ENCODE data around the gene CAD. TPM values are rescaled to one million over a fixed set of nuclear protein-coding genes. Genes with fewer than 3 reads are reported as not detected.
A peak's percentile ranks its signal among the peaks of the same experiment; 100 is the strongest.

CAD gene
- total and polyA plus RNA-seq, 10 donors, result 10.9 to 38.8 (median 25.0) TPM

DNA sequence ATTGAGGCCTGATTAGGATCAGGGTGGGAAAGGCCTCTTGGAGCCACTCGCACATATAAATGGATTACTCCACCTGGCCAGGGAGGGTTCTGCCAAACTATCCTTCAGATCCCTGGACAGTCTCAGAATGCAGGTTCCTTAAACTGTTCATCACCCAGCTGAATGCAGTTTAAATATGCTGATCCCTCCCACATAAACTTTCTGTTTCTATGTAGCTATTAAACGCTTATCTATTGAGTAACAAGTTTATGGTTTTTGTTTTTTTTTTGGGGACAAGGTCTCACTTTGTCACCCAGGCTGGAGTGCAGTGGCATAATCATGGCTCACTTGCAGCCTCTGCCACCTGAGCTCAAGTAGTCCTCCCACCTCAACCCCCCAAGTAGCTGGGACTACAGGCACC, 1.9 kb downstream of the CAD start:
- Histone ChIP-seq H3K9me3 (no peaks in the 10 kb centered on the region), H3K27ac (no peak overlapping the region), H3K4me3 (no peak overlapping the region), H3K36me3 (peaks cover 2 to 75% (median 28%) of the 10 kb centered on the region in 6 donors), H3K4me1 (peaks cover 11 to 33% (median 28%) of the 10 kb centered on the region in 6 donors), H3K27me3 (replicated peaks in 1 of 7) (no peaks in the 10 kb centered on the region)
- WGBS, 5 donors, result 71 to 83% (median 78%) methylated on average over 2 of the region's 2 CpGs
- DNase-seq, result no peak
- intact Hi-C loops (cut with DNase I; ENCODE audit: low total_unique reads), result no loop called here
- no peak for TF ChIP-seq POLR2A (IDR thresholded peaks at IDR 0.05)
- TF ChIP-seq POLR2AphosphoS5 (IDR thresholded peaks at IDR 0.05), result no peak
- TF ChIP-seq, protein P1, sequence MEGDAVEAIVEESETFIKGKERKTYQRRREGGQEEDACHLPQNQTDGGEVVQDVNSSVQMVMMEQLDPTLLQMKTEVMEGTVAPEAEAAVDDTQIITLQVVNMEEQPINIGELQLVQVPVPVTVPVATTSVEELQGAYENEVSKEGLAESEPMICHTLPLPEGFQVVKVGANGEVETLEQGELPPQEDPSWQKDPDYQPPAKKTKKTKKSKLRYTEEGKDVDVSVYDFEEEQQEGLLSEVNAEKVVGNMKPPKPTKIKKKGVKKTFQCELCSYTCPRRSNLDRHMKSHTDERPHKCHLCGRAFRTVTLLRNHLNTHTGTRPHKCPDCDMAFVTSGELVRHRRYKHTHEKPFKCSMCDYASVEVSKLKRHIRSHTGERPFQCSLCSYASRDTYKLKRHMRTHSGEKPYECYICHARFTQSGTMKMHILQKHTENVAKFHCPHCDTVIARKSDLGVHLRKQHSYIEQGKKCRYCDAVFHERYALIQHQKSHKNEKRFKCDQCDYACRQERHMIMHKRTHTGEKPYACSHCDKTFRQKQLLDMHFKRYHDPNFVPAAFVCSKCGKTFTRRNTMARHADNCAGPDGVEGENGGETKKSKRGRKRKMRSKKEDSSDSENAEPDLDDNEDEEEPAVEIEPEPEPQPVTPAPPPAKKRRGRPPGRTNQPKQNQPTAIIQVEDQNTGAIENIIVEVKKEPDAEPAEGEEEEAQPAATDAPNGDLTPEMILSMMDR (IDR thresholded peaks at IDR 0.05 in 8 of 11, conservative IDR thresholded peaks at IDR 0.05 in 3 of 11), result no peak

DNA sequence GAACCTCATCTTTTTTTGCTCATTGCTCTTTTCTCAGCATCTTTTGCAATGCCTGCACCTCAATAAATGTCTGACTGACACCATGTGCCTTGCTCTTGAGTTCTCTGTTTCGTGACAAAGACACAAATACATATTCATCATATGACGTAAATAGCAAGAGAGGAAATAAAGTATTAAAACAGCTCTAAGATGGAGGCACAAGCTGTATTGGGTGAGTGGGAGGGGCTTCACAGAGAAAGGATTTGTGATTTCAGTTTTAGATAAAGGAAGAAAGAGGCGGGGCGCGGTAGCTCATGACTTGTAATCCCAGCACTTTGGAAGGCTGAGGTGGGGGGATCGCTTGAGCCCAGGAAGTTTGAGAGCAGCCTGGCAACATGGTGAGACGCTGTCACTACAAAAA, 2.9 kb downstream of the CAD start:
- WGBS, 5 donors, result 92 to 97% (median 96%) methylated on average over 7 of the region's 7 CpGs
- no peak overlapping the region for H3K4me3 ChIP-seq
- intact Hi-C loops (cut with DNase I; ENCODE audit: low total_unique reads), result no loop called here
- H3K9me3 ChIP-seq, result no peaks in the 10 kb centered on the region
- H3K4me1 ChIP-seq, result peaks cover 11 to 32% (median 28%) of the 10 kb centered on the region in 6 donors
- TF ChIP-seq POLR2AphosphoS5 (IDR thresholded peaks at IDR 0.05), result no peak
- no peak for TF ChIP-seq POLR2A (IDR thresholded peaks at IDR 0.05)
- TF ChIP-seq, protein P1 (IDR thresholded peaks at IDR 0.05 in 8 of 11, conservative IDR thresholded peaks at IDR 0.05 in 3 of 11), result no peak
- H3K36me3 ChIP-seq, result peaks cover 2 to 77% (median 38%) of the 10 kb centered on the region in 6 donors
- DNase-seq, result no peak
- no peak overlapping the region for H3K27ac ChIP-seq
- no peaks in the 10 kb centered on the region for H3K27me3 ChIP-seq (replicated peaks in 1 of 7)

DNA sequence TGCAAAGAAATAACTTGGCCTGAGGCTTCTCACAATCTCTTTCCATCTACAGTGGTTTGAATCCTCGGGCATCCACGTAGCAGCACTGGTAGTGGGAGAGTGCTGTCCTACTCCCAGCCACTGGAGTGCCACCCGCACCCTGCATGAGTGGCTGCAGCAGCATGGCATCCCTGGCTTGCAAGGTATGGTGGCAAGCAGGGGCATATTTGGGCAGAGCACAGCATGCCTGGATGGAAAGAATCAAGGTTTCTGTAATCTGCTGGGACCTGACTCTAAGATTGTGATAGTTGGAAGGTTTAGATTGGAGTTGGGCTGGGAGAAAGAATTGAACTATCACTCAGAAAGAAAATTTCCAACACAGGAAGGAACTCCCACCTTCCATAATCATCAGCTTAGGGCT, 4.0 kb downstream of the CAD start:
- WGBS, 5 donors, result 92 to 100% (median 94%) methylated on average over 3 of the region's 3 CpGs
- intact Hi-C loops (cut with DNase I; ENCODE audit: low total_unique reads), result no loop called here
- H3K36me3 ChIP-seq, result peaks cover 4 to 77% (median 45%) of the 10 kb centered on the region in 6 donors
- H3K4me1 ChIP-seq, result peaks cover 11 to 32% (median 28%) of the 10 kb centered on the region in 6 donors
- no peak overlapping the region for H3K27ac ChIP-seq
- H3K27me3 ChIP-seq (replicated peaks in 1 of 7), result no peaks in the 10 kb centered on the region
- no peak for DNase-seq
- H3K4me3 ChIP-seq, result no peak overlapping the region
- H3K9me3 ChIP-seq, result no peaks in the 10 kb centered on the region
- TF ChIP-seq, protein P1 (IDR thresholded peaks at IDR 0.05 in 8 of 11, conservative IDR thresholded peaks at IDR 0.05 in 3 of 11), result no peak
- TF ChIP-seq POLR2AphosphoS5 (IDR thresholded peaks at IDR 0.05) (no peak), POLR2A (IDR thresholded peaks at IDR 0.05) (no peak)

DNA sequence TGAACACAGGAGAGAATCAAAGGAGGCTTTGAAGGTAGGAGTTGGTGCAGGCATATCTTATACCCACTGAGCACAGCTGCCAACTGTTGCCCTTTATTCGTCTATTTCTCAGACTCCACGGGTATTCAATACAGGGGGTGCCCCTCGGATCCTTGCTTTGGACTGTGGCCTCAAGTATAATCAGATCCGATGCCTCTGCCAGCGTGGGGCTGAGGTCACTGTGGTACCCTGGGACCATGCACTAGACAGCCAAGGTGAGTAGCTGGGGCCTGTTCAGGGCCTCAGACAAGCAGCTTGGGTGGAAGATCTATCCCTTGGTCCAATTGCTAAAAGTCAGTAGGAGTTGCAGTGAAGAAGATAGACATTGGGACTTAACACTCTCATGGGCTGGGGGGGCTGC, 5.2 kb downstream of the CAD start:
- no peak overlapping the region for H3K4me3 ChIP-seq
- intact Hi-C loops (cut with DNase I; ENCODE audit: low total_unique reads), result no loop called here
- no peaks in the 10 kb centered on the region for H3K9me3 ChIP-seq
- no peaks in the 10 kb centered on the region for H3K27me3 ChIP-seq (replicated peaks in 1 of 7)
- 96 to 100% (median 97%) methylated on average over 5 of the region's 5 CpGs for WGBS, 5 donors
- DNase-seq, result peak; percentile 60
- peaks cover 7 to 21% (median 18%) of the 10 kb centered on the region in 6 donors for H3K4me1 ChIP-seq
- H3K27ac ChIP-seq, result no peak overlapping the region
- H3K36me3 ChIP-seq, result peaks cover 12 to 89% (median 57%) of the 10 kb centered on the region in 6 donors
- TF ChIP-seq, protein P1 (IDR thresholded peaks at IDR 0.05 in 8 of 11, conservative IDR thresholded peaks at IDR 0.05 in 3 of 11), result no peak
- no peak for TF ChIP-seq POLR2A (IDR thresholded peaks at IDR 0.05)

Measured in spleen (tissue), 11 donors.